ENCODE results near the gene CORO2B. TPM values are rescaled to one million over a fixed set of nuclear protein-coding genes. Genes with fewer than 3 reads are reported as not detected.

The CORO2B gene
- total and polyA plus RNA-seq, 2 experiments from 2014 or later, result 1.6 to 4.6 TPM

DNA sequence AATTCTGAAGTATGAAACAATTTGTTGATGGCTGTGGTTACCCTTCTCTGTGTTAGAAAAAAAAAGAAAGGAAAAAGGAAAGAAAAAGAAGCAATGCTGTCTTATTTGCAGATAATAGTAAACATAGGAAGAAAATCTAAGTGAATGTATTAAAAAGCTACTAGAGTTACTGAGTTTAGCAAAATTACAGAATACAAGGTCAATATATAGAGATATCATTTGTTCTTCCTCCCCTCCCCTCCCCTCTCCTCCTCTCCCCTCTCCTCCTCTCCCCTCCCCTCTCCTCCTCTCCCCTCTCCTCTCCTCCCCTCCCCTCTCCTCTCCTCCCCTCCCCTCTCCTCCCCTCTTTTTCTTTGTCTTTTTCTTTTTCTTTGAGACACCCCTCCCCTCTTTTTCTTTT is 172.8 kb downstream of the CORO2B start (continued):
- TF ChIP-seq, protein P1, sequence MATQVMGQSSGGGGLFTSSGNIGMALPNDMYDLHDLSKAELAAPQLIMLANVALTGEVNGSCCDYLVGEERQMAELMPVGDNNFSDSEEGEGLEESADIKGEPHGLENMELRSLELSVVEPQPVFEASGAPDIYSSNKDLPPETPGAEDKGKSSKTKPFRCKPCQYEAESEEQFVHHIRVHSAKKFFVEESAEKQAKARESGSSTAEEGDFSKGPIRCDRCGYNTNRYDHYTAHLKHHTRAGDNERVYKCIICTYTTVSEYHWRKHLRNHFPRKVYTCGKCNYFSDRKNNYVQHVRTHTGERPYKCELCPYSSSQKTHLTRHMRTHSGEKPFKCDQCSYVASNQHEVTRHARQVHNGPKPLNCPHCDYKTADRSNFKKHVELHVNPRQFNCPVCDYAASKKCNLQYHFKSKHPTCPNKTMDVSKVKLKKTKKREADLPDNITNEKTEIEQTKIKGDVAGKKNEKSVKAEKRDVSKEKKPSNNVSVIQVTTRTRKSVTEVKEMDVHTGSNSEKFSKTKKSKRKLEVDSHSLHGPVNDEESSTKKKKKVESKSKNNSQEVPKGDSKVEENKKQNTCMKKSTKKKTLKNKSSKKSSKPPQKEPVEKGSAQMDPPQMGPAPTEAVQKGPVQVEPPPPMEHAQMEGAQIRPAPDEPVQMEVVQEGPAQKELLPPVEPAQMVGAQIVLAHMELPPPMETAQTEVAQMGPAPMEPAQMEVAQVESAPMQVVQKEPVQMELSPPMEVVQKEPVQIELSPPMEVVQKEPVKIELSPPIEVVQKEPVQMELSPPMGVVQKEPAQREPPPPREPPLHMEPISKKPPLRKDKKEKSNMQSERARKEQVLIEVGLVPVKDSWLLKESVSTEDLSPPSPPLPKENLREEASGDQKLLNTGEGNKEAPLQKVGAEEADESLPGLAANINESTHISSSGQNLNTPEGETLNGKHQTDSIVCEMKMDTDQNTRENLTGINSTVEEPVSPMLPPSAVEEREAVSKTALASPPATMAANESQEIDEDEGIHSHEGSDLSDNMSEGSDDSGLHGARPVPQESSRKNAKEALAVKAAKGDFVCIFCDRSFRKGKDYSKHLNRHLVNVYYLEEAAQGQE (IDR thresholded peaks at IDR 0.05; ENCODE audit: unreplicated experiment), result no peak
- no peak for TF ChIP-seq STAT1 (IDR thresholded peaks at IDR 0.05; ENCODE audit: unreplicated experiment)

DNA sequence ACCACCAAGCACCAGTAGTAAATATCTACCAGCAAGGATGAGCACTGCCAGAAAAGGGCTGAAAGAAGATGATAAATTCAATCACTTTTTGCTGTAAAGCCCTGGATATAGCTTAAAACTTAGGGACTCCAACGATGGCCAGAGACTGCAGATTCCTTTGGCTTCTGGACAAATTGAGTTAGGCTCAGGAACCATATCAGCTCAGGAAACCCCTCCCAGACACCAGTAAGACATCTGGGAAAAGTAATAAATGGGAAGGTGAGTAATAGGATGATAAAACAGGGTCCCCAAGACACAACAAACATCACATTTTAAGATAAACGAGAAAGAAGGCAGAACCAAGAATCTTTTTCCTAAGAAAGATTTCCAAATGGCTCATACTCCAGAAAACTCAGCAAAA is 176.9 kb downstream of the CORO2B start:
- Mint-ChIP-seq H3K4me3 (no peak overlapping the region), H3K9me3 (no peaks in the 10 kb centered on the region), H3K4me1 (no peaks in the 10 kb centered on the region), H3K27me3 (ENCODE audit: insufficient read depth, low read depth, poor library complexity) (peaks cover 3% of the 10 kb centered on the region), H3K27ac (no peak overlapping the region), H3K36me3 (ENCODE audit: low read depth) (no peaks in the 10 kb centered on the region)
- Histone ChIP-seq H3K4me3 (no peak overlapping the region), H3K27me3 (ENCODE audit: insufficient read depth) (no peaks in the 10 kb centered on the region), H2AFZ (no peak overlapping the region), H4K20me1 (replicated peaks; ENCODE audit: insufficient read depth) (no peaks in the 10 kb centered on the region), H3K36me3 (ENCODE audit: insufficient read depth) (no peaks in the 10 kb centered on the region), H3K4me2 (no peak overlapping the region), H3F3A (replicated peaks; ENCODE audit: low read depth) (no peaks in the 10 kb centered on the region), H3K4me1 (ENCODE audit: insufficient read depth) (no peaks in the 10 kb centered on the region), H3K79me2 (replicated peaks; ENCODE audit: insufficient read depth) (no peaks in the 10 kb centered on the region), H3K9me2 (ENCODE audit: insufficient read depth) (no peaks in the 10 kb centered on the region), H3K27ac (ENCODE audit: low read depth) (no peak overlapping the region)
- ATAC-seq, result no peak
- no peak for DNase-seq (ENCODE audit: low spot score)
- TF ChIP-seq NANOG (IDR thresholded peaks at IDR 0.05; ENCODE audit: borderline replicate concordance) (no peak), JUNB (IDR thresholded peaks at IDR 0.05; ENCODE audit: unreplicated experiment) (no peak), STAT1 (IDR thresholded peaks at IDR 0.05; ENCODE audit: unreplicated experiment) (no peak), EZH2 (IDR thresholded peaks at IDR 0.05; ENCODE audit: low read depth, unreplicated experiment) (no peak), ZNF114 (CRISPR knock-in tag; IDR thresholded peaks at IDR 0.05) (no peak), POLR2AphosphoS5 (IDR thresholded peaks at IDR 0.05; ENCODE audit: low read depth) (no peak), CREB1 (CRISPR knock-in tag; IDR thresholded peaks at IDR 0.05; ENCODE audit: low read depth) (no peak)
- TF ChIP-seq, protein P2, sequence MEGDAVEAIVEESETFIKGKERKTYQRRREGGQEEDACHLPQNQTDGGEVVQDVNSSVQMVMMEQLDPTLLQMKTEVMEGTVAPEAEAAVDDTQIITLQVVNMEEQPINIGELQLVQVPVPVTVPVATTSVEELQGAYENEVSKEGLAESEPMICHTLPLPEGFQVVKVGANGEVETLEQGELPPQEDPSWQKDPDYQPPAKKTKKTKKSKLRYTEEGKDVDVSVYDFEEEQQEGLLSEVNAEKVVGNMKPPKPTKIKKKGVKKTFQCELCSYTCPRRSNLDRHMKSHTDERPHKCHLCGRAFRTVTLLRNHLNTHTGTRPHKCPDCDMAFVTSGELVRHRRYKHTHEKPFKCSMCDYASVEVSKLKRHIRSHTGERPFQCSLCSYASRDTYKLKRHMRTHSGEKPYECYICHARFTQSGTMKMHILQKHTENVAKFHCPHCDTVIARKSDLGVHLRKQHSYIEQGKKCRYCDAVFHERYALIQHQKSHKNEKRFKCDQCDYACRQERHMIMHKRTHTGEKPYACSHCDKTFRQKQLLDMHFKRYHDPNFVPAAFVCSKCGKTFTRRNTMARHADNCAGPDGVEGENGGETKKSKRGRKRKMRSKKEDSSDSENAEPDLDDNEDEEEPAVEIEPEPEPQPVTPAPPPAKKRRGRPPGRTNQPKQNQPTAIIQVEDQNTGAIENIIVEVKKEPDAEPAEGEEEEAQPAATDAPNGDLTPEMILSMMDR (conservative IDR thresholded peaks at IDR 0.05; ENCODE audit: low read depth in 2 of 2), result no peak
- TF ChIP-seq, protein P3, sequence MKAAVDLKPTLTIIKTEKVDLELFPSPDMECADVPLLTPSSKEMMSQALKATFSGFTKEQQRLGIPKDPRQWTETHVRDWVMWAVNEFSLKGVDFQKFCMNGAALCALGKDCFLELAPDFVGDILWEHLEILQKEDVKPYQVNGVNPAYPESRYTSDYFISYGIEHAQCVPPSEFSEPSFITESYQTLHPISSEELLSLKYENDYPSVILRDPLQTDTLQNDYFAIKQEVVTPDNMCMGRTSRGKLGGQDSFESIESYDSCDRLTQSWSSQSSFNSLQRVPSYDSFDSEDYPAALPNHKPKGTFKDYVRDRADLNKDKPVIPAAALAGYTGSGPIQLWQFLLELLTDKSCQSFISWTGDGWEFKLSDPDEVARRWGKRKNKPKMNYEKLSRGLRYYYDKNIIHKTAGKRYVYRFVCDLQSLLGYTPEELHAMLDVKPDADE (IDR thresholded peaks at IDR 0.05), result no peak
- TF ChIP-seq, protein P1 (IDR thresholded peaks at IDR 0.05; ENCODE audit: unreplicated experiment), result no peak

Data from GM23338 (cell line).